Stimulated activated CD8-positive, alpha-beta memory T cell treated with anti-CD3 and anti-CD28 coated beads, Interleukin-12 subunit alpha, Interleukin-12 subunit beta, amount 100 ng/mL, for 24 hours (primary cell): ENCODE results near the gene TAPT1.
A peak's percentile ranks its signal among the peaks of the same experiment; 100 is the strongest.
"Not testable (repeated sequence)": the region's sequence is repeated elsewhere in the genome, so short reads cannot be mapped to it uniquely, and the experiment has no call there.

ENCODE experiments used
- DNase-seq: peaks from one replicate; pipeline ENCODE4 v3.0.0-alpha.2; 2020; ENCODE audit errors: extremely low read depth

TAPT1 gene, protein sequence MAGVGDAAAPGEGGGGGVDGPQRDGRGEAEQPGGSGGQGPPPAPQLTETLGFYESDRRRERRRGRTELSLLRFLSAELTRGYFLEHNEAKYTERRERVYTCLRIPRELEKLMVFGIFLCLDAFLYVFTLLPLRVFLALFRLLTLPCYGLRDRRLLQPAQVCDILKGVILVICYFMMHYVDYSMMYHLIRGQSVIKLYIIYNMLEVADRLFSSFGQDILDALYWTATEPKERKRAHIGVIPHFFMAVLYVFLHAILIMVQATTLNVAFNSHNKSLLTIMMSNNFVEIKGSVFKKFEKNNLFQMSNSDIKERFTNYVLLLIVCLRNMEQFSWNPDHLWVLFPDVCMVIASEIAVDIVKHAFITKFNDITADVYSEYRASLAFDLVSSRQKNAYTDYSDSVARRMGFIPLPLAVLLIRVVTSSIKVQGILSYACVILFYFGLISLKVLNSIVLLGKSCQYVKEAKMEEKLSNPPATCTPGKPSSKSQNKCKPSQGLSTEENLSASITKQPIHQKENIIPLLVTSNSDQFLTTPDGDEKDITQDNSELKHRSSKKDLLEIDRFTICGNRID

DNA sequence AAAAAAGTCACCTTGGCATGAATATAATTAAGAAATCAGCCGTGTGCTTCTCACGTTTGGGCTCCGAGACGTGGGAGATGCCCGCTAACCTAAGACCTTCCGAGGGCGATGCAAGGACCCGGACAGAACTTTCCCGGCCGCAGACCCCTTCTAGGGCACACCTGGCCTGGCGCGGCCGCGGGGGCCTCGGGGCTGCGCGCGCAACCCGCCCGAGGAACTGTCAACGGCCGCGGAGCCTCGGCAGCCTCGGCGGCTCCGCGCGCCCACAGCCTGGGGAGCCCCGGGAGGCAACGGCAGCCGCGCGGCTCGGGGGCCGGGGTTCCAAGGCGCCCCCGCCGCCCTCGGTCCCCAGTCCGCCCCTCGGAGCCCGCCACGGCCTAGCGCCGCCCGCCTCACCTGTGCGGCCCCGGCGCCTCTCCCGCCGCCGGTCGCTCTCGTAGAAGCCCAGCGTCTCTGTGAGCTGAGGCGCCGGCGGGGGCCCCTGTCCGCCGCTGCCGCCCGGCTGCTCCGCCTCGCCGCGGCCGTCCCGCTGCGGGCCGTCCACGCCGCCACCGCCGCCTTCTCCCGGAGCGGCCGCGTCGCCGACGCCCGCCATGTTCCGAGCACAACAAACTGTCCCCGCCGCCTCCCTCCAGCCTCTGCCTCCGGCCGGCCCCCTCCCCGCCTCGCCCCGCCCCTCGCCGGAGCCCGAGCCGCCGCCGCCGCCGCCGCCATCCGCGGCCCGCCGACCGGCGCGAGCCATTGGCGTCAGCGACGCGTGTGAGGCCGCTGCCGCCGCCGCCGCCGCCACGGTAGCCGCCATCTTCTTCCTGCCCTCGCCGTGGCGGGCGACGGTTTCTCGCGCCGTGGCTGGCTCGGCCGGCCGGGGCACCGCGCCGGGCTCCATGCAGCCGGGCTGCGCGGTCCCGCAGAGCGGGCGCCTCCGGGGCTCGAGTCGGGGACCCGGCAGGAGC, at the start of gene TAPT1:
TSS of gene TAPT1 (minus strand) at position 609 of the 953 bp plus-strand sequence. CDS start at position 595, 14 bp downstream.
- peak; percentile 55 for DNase-seq

DNA sequence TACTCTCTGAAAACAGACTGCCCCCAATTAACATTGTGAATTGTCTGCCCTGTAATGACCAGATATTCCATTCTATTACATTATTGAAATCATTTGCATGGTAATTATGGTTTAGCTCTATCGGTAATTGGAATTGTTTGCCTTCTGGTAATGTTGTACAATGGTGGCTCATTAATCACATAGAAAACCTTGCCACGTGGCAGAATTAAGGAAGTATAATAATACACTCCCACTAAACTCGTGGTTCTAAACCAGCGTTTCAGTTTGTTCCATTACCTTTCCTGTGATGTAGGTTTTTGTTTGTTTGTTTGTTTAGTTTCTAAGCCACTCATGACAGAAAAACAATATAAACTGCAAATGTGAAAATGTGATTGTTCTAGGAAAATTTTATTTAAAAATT, 45.1 kb upstream of the TAPT1 start:
- no peak for DNase-seq

DNA sequence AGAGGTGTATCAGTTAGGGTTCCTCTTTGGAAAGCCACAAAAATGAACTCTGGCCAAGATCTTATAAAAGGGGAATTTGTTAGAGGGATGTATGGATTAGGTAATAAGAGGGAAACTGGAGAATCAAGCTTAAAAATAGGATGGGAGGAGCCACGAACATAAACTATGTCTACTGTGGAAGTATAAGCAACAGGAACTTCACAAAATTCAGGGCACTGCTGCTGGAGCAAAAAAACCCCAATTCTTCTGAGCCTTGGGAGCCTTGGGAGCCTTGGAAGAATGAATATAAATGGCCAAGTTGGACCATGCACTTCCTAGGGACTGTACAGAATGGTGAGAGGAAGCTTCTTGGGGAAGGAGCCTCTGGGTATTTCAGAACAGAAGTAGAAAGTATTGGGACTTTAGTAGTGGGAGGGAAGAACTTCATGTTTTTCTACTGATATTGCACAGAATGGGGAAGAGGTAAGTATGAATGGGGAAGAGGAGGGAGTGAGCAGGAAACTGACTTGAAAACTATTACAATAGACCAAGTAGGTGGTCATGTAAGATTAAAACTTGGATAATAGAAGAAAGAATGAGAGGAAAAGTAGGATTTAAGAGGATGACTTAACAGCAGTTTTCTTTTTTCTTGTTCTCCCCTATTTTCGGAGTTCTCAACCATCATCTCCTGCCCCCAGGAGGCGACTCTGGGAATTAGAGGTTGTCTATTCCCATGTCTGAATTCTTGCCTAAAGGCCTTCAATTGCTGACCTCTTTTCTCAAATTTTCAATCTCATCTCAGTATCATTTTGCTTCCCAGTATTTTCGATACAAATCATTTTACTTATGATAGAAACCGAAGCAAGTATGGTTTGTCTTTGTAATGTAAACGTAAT, 44.4 kb upstream of the TAPT1 start:
- no peak for DNase-seq

GRCh38 chr4:16269742-16270453, 43.6 kb upstream of the TAPT1 start:
- DNase-seq: not testable (repeated sequence)

DNA sequence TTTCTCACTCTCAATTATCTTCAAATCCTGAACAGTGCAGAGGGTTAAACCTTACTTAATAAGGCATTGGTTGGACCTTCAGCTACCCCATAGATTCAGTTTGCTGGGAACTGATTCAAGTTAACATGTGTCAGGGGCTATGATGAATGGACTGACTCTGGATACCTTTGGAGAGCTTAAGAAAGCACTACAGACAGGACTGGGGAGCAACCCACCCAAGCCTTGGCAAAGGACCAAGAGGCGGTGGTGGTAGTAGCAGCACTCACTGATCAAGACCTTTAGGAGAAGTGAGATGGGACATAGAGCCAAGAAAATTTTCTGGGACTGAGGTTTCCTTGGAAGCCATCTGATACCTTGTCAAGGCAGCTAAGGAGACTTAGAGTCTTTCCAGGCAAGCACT, 43.0 kb upstream of the TAPT1 start:
- no peak for DNase-seq

DNA sequence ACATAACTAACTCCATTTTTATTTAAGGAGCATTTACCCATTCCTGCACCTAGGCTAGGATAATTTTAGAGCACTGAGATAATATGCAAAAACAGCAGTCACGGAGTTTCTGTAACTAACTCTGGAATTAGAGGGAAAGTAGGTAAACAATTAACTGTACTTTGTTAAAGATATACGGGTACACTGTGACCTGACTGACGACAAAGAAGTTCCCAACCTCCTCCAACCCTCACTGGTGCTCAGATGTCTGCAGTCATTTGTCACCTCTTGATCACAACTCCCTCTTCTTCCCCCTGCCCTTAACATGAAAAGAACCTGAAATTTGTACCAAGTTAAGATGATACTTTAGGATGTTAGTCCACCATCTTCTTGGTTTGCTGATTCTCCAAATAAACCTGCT, 42.0 kb upstream of the TAPT1 start:
- DNase-seq: no peak

- no peak for DNase-seq
Measured at GRCh38 chr4:16267639-16268038, 41.4 kb upstream of the TAPT1 start.

- no peak for DNase-seq
Measured at GRCh38 chr4:16265820-16266219, 39.5 kb upstream of the TAPT1 start.

GRCh38 chr4:16264798-16265197, 38.5 kb upstream of the TAPT1 start:
- DNase-seq: no peak

DNA sequence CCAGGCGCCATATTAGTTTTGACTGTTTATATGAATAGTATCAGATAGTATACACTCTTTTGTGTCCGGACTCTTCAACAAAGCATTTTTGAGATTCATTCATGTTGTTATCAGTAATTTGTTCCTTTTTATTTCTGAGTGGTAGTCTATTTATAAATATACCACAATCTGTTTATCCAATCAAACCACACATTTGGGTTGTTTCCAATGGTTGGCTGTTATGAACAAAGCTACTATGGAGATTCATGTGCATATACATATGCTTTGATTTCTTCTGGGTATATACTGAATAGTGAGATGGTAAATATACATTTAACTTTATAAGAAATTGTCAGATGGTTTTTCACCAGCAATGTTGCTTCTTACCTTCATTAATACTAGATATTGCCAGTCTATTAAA, 36.8 kb upstream of the TAPT1 start:
- DNase-seq: no peak

GRCh38 chr4:16262188-16262587, 35.9 kb upstream of the TAPT1 start:
- no peak for DNase-seq

- DNase-seq: no peak
Measured at GRCh38 chr4:16261313-16261878, 35.1 kb upstream of the TAPT1 start.

DNA sequence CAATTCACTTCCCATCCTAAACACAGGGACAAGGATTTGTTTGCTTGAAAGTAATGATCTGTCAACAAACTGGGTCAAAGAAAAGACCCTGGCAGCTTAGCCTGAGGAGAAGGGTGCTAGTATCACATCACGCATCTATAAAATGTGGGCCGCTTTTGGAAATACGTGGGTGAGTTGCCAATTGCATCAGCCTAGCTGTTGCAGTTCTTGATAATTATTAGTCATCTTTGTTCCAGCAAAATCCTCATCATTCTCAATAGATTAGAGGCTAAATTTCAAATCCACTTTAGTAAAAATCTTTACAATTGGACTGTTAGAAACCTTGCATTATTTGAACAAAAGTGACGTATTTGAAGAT, 33.6 kb upstream of the TAPT1 start:
- no peak for DNase-seq

GRCh38 chr4:16259241-16259888, 33.1 kb upstream of the TAPT1 start:
- DNase-seq: no peak

- DNase-seq: no peak
Measured at GRCh38 chr4:16257611-16258010, 31.3 kb upstream of the TAPT1 start.

DNA sequence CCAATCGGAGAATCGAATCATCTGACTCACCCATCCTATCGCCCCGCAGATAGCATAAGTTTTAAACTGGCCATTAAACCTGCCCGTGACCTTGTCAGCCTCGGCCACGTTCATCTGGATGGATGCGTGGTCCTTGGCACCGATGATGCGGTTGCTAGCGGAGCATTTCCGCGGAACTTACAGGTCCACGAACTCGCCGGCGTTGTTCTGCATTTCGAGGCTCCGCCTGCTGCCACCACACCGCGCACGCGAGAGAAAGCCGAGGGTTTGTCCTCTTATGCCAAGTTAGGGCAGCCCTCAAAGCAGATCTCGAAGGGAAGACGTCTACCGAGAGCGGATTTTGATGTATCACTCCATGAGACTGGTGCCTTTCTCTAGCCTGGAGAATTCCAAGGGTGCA, 30.1 kb upstream of the TAPT1 start:
- DNase-seq: no peak

GRCh38 chr4:16255730-16256129, 29.5 kb upstream of the TAPT1 start:
- DNase-seq: no peak

DNA sequence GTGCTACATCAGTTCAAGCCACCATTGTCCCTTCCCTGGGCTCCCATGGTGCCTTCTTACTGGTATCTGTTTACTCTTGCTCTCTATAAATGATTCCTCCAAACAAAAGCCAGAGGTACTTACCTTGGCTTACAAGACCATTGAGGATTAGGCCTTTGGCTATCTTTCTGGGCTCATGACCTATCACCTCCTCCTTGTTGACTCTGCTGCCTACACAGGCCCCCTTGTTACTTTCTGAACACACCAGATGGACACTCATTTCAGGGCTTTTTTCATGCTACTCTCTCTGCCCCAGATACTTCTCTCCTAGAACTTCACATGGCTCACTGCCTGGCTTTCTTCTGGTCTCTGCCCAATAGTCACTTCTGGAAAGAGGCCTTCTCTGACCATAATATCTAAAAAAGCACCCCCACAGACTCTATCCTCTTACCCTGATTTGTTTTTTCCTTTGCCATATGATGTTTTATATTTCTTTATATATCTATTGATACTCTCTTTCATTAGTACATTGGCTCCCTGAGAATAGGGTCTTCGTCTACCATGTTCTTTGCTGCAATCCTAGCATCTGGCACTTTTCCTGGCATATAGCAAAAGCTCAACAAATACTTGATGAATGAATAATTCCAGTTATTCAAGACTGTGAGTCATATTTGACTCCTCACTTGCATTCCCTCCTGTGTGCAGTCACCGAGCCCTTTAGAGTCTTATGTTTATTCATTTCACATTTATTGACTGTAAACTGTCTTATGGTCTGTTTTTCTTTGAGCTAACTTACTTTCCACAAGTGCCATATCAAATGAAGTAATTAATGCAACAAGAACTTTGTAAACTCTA, 27.1 kb upstream of the TAPT1 start:
- DNase-seq: no peak
